Stomach (tissue), 9 donors: ENCODE measurements around the gene TENM3. TPM values are rescaled to one million over a fixed set of nuclear protein-coding genes. Genes with fewer than 3 reads are reported as not detected.

ENCODE experiments used
- DNase-seq, 2 donors: peaks; one replicate each; pipeline versions ENCODE4 v3.0.0 to v3.0.0-alpha.2; 2013 to 2019
- H3K27ac ChIP-seq, 5 donors: fragments of 200-600 bp in 4 of 5; sonication (generic) in 4 of 5; one replicate each; pipeline ENCODE4 v1.5.1; 2013 to 2019; ENCODE audit warnings: mild to moderate bottlenecking in 1 of 5, moderate library complexity in 1 of 5
- H3K27me3 ChIP-seq, 3 donors: fragments of 200-600 bp; sonication (generic); one replicate each; pipeline ENCODE4 v1.5.1; 2017 to 2019; ENCODE audit warnings: mixed run types in 1 of 3
- H3K36me3 ChIP-seq, 4 donors: fragments of 200-600 bp; sonication (generic); 1 replicate in 3 of 4; 2 replicates in 1 of 4; pipeline ENCODE4 v1.5.1; 2016 to 2019
- H3K4me1 ChIP-seq, 4 donors: fragments of 200-600 bp; sonication (generic); one replicate each; pipeline ENCODE4 v1.5.1; 2016 to 2019
- H3K4me3 ChIP-seq, 4 donors: fragments of 200-600 bp; sonication (generic) in 3 of 4; one replicate each; pipeline ENCODE4 v1.5.1; 2016 to 2019; ENCODE audit warnings: mild to moderate bottlenecking in 1 of 4
- H3K9me3 ChIP-seq, 4 donors: fragments of 200-600 bp; sonication (generic); one replicate each; pipeline ENCODE4 v1.5.1; 2016 to 2019
- EP300 ChIP-seq: sonication (generic); formaldehyde crosslinking; IDR thresholded peaks from one replicate; pipeline ENCODE4 v1.6.1; 2017; ENCODE audit warnings: antibody characterized with exemption
- POLR2A ChIP-seq, 4 donors: fragments of 450-650 bp; IDR thresholded peaks; one replicate each; pipeline ENCODE4 v1.6.1; 2016; ENCODE audit warnings: antibody characterized with exemption in 4 of 4, control low read depth in 2 of 4, mild to moderate bottlenecking in 1 of 4, moderate library complexity in 1 of 4
- POLR2AphosphoS5 ChIP-seq, 3 donors: sonication (generic); formaldehyde crosslinking; IDR thresholded peaks; one replicate each; pipeline ENCODE4 v1.6.1; 2016; ENCODE audit warnings: antibody characterized with exemption in 3 of 3
- WGBS, 5 donors: extraction: QIAGEN DNeasy Blood & Tissue Kit in 3 of 5; methylation state at CpG; one replicate each; pipeline versions ENCODE4 v1.1.5 to v1.1.7; 2013 to 2018; 5-methylcytosine and 5-hydroxymethylcytosine counted together
- intact Hi-C: fragments of 100-400 bp; cut with DNase I; formaldehyde crosslinking; loops from one replicate; pipeline ENCODE4 v1.15.1; 2023; ENCODE audit warnings: low total_unique reads
- polyA plus RNA-seq, 3 donors: library from polyadenylated mRNA; stranded (reverse); fragments of 200-250 nt; gene quantifications; one replicate each; pipeline ENCODE4 v1.2.3, GENCODE V29; 2013
- total RNA-seq, 5 donors: library from RNA; depleted of rRNA; stranded (reverse); fragments of >200 nt; gene quantifications; one replicate each; pipeline versions ENCODE4 v1.1.0 to v1.2.3, GENCODE V29; 2014 to 2016
- TF ChIP-seq, protein P1 (sequence below), 7 experiments: fragments of 450-650 bp in 4 of 7; fragments of 200-600 bp in 3 of 7; sonication (generic) in 3 of 7; IDR thresholded peaks; one replicate each; pipeline ENCODE4 v1.5.1; 2016 to 2019; ENCODE audit warnings: antibody characterized with exemption in 7 of 7, control low read depth in 2 of 7, mild to moderate bottlenecking in 1 of 7
- donor health status: healthy with polysubstance abuse.
- donor health status: Bipolar disorder and iron deficiency.
- donor health status: healthy.

TENM3 gene
- total and polyA plus RNA-seq, 8 donors: under 0.01 to 8.3 (median 0.44) TPM

- no peak for DNase-seq
- WGBS, 5 donors: 77 to 86% (median 82%) methylated on average over 10 to 12 of the region's 12 CpGs
- H3K27ac ChIP-seq: no peak overlapping the region
- no peaks in the 10 kb centered on the region for H3K27me3 ChIP-seq
- H3K9me3 ChIP-seq: no peaks in the 10 kb centered on the region
- H3K4me1 ChIP-seq: no peaks in the 10 kb centered on the region
- no peaks in the 10 kb centered on the region for H3K36me3 ChIP-seq
- intact Hi-C loops: no loop called here
- TF ChIP-seq, protein P1, sequence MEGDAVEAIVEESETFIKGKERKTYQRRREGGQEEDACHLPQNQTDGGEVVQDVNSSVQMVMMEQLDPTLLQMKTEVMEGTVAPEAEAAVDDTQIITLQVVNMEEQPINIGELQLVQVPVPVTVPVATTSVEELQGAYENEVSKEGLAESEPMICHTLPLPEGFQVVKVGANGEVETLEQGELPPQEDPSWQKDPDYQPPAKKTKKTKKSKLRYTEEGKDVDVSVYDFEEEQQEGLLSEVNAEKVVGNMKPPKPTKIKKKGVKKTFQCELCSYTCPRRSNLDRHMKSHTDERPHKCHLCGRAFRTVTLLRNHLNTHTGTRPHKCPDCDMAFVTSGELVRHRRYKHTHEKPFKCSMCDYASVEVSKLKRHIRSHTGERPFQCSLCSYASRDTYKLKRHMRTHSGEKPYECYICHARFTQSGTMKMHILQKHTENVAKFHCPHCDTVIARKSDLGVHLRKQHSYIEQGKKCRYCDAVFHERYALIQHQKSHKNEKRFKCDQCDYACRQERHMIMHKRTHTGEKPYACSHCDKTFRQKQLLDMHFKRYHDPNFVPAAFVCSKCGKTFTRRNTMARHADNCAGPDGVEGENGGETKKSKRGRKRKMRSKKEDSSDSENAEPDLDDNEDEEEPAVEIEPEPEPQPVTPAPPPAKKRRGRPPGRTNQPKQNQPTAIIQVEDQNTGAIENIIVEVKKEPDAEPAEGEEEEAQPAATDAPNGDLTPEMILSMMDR (IDR thresholded peaks at IDR 0.05): no peak
- TF ChIP-seq POLR2AphosphoS5 (IDR thresholded peaks at IDR 0.05): no peak
- no peak for TF ChIP-seq EP300
- TF ChIP-seq POLR2A (IDR thresholded peaks at IDR 0.05): no peak
- no peak overlapping the region for H3K4me3 ChIP-seq
Observed at GRCh38 chr4:182351485-182351884, 108.3 kb downstream of the TENM3 start.

- no peaks in the 10 kb centered on the region for H3K9me3 ChIP-seq
- no peaks in the 10 kb centered on the region for H3K36me3 ChIP-seq
- no peak for DNase-seq
- H3K27ac ChIP-seq: no peak overlapping the region
- no peaks in the 10 kb centered on the region for H3K27me3 ChIP-seq
- H3K4me1 ChIP-seq: no peaks in the 10 kb centered on the region
- no peak overlapping the region for H3K4me3 ChIP-seq
- 66 to 73% (median 69%) methylated on average over 3 of the region's 3 CpGs for WGBS, 5 donors
- intact Hi-C loops: no loop called here
- TF ChIP-seq, protein P1 (IDR thresholded peaks at IDR 0.05): no peak
- TF ChIP-seq EP300: no peak
- TF ChIP-seq POLR2AphosphoS5 (IDR thresholded peaks at IDR 0.05): no peak
- no peak for TF ChIP-seq POLR2A (IDR thresholded peaks at IDR 0.05)
Observed at GRCh38 chr4:182354106-182354505, 110.9 kb downstream of the TENM3 start.

DNA sequence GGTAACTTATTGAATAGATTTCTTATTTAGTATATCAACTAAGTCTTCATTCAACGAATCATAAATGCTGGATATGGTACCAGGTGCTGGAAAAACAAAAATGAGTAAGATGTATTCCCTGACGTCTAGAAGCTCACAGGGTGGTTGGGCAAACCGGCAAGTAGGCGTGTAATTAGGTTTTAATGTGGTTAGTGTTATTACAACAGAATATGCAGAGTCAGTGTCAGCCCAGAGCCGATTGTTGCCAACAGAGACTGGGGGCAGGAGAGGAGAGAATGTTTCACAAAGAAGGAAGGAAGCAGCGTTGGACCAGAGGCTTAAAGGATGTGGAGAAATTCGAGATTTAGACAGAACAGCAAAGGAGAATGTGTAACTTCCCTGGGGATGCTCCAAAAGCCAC, 111.7 kb downstream of the TENM3 start:
- H3K36me3 ChIP-seq: no peaks in the 10 kb centered on the region
- TF ChIP-seq, protein P1 (IDR thresholded peaks at IDR 0.05): no peak
- TF ChIP-seq EP300 (no peak), POLR2AphosphoS5 (IDR thresholded peaks at IDR 0.05) (no peak), POLR2A (IDR thresholded peaks at IDR 0.05) (no peak)
- no peak for DNase-seq
- no peaks in the 10 kb centered on the region for H3K27me3 ChIP-seq
- no peaks in the 10 kb centered on the region for H3K4me1 ChIP-seq
- no peak overlapping the region for H3K27ac ChIP-seq
- WGBS, 5 donors: 51 to 60% (median 56%) methylated on average over 7 of the region's 7 CpGs
- no peak overlapping the region for H3K4me3 ChIP-seq
- no peaks in the 10 kb centered on the region for H3K9me3 ChIP-seq
- intact Hi-C loops: no loop called here

DNA sequence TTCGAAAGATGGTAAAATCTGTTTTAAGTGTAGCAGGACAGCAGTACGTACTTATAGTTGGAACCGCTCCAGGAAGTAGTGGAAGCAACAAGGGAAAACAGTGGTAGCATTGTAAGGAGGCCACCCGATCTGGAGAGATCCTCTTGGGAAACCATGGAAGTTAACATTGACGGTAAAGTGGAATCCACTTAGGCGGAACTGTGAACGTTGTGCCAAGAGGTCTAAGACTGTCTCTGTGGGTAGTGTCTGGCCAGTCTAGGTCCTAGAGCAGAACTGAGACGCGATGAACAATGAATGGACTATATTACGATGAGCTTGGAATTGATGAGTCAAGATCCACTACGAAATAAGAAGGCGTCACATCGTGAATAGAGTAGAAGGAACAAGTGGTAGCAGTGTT, 124.0 kb downstream of the TENM3 start:
- H3K36me3 ChIP-seq: no peaks in the 10 kb centered on the region
- WGBS, 5 donors: 83 to 86% (median 84%) methylated on average over 13 of the region's 13 CpGs
- H3K27me3 ChIP-seq: no peaks in the 10 kb centered on the region
- no peak overlapping the region for H3K27ac ChIP-seq
- intact Hi-C loops: no loop called here
- no peak for DNase-seq
- TF ChIP-seq POLR2AphosphoS5 (IDR thresholded peaks at IDR 0.05): no peak
- no peak for TF ChIP-seq POLR2A (IDR thresholded peaks at IDR 0.05)
- no peak for TF ChIP-seq EP300
- TF ChIP-seq, protein P1 (IDR thresholded peaks at IDR 0.05): no peak
- H3K4me3 ChIP-seq: no peak overlapping the region
- no peaks in the 10 kb centered on the region for H3K4me1 ChIP-seq
- no peaks in the 10 kb centered on the region for H3K9me3 ChIP-seq
